Mononuclear cell (primary cell): Measurements from ENCODE around the gene TRAPPC1. TPM values are rescaled to one million over a fixed set of nuclear protein-coding genes. Genes with fewer than 3 reads are reported as not detected.
A peak's percentile ranks its signal among the peaks of the same experiment; 100 is the strongest.
"Not testable (repeated sequence)": the region's sequence is repeated elsewhere in the genome, so short reads cannot be mapped to it uniquely, and the experiment has no call there.

Experiments used
- H3K27me3 ChIP-seq: 2 replicates; pipeline ENCODE4 v1.6.0; 2011; ENCODE audit warnings: low read length, control low read depth; ENCODE audit not compliant: insufficient read depth
- H3K4me1 ChIP-seq: 2 replicates; pipeline ENCODE4 v1.5.1; 2011; ENCODE audit warnings: mild to moderate bottlenecking, low read length, control low read depth; ENCODE audit not compliant: insufficient read depth
- H3K4me3 ChIP-seq: 2 replicates; pipeline ENCODE4 v1.5.1; 2011; ENCODE audit warnings: mild to moderate bottlenecking, low read length, moderate library complexity
- H3K9me3 ChIP-seq: 2 replicates; pipeline ENCODE4 v1.5.1; 2011; ENCODE audit warnings: low read depth, mild to moderate bottlenecking, control low read depth, low read length
- total RNA-seq: library from RNA; depleted of rRNA; stranded (reverse); fragments of >200 nt; gene quantifications from one replicate; pipeline ENCODE4 v1.2.3, GENCODE V29; 2012

The TRAPPC1 gene
- total RNA-seq = 21.4 TPM

- peak within 1 kb of the TSS; percentile 67 for H3K4me3 ChIP-seq
- H3K27me3 ChIP-seq = no peaks in the 10 kb centered on the region
- H3K9me3 ChIP-seq = no peaks in the 10 kb centered on the region
- H3K4me1 ChIP-seq = peaks cover 29% of the 10 kb centered on the region
These were observed at the start of gene TRAPPC1, which contains the start of gene CNTROB for GRCh38 chr17:7931709-7932482. TSS of gene TRAPPC1 (minus strand) at chr17:7931946. CDS start at chr17:7931829, 117 bp downstream. TSS of gene CNTROB (plus strand) at chr17:7932206. CDS start at chr17:7933080, 874 bp downstream.

GRCh38 chr17:7977805-7978204, 46.1 kb upstream of the TRAPPC1 start:
- Histone ChIP-seq H3K4me1 (peaks cover 9% of the 10 kb centered on the region), H3K27me3 (no peaks in the 10 kb centered on the region), H3K9me3 (peaks cover 14% of the 10 kb centered on the region), H3K4me3 (no peak overlapping the region)

DNA sequence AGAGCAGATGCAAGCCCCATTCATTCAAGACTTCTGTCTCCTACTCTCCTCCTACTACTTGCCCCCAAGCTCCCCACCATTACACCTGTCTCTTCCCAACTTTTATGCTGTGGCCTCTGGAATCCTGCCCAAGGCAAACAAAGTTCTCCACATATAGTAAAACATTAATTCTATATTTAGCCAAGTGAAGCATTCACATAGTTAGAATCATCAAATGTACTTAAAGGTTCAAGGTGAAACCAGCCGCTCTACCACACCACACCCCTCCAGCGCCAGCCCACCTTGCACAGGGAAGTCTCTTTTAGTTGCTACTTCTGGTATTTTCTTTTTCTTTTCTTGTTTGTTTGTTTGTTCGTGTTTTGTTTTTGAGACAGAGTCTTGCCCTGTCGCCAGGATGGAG, 45.3 kb upstream of the TRAPPC1 start:
- H3K4me3 ChIP-seq = no peak overlapping the region
- peaks cover 3% of the 10 kb centered on the region for H3K4me1 ChIP-seq
- H3K9me3 ChIP-seq = peaks cover 14% of the 10 kb centered on the region
- no peaks in the 10 kb centered on the region for H3K27me3 ChIP-seq

- H3K27me3 ChIP-seq = no peaks in the 10 kb centered on the region
- peaks cover 14% of the 10 kb centered on the region for H3K9me3 ChIP-seq
- H3K4me3 ChIP-seq = no peak overlapping the region
- H3K4me1 ChIP-seq = peaks cover 5% of the 10 kb centered on the region
These were observed 42.9 kb upstream of the TRAPPC1 start for GRCh38 chr17:7974638-7975131.

DNA sequence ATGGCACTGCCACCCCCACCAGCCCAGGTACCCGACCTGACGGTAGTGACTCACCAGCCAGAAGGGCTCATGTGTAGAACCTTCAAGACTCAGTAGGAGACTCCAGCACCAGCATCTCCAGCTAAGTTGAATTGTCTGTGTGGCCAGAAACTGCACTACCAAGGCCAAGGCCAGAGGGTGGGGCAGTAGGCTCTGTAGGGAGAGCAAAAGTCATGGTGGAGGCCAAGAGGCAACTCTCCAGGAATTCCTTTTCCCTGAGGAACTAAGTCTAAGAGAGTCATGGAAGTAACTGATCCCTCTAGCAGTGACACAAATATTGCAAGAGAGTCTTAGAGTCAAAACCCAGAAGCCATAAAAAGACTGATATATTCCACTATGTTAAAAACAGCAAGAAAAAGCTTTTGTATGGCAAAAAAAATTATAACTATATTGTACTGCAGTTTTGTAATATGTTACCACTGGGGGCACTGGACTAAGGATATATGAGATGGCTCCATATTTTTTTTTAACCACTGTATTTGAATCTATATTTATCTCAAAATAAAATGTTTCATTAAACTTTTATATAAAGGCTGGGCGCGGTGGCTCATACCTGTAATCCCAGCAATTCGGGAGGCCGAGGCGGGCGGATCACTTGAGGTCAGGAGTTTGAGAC, 40.5 kb upstream of the TRAPPC1 start:
- H3K9me3 ChIP-seq = peaks cover 14% of the 10 kb centered on the region
- no peak overlapping the region for H3K4me3 ChIP-seq
- H3K4me1 ChIP-seq = peaks cover 22% of the 10 kb centered on the region
- H3K27me3 ChIP-seq = no peaks in the 10 kb centered on the region

DNA sequence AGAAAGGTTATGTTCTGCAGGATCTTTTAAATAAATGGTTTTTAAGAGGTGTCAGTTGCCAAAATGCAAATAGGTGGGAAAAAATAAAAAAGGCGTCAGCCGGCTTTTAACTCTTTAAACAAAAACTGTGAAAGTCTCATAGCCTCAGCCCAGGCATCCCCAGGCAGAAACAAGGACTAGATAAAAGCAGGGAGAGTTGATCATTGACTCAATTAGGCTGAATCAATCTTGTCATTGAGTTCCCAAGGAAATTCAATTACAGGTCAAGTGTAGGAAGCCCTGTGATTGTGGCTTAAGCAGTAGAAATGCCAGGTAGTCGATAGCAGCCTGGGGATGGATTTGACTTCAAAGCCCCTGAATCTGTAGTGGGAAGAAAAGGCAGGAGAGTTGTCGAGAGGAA, 39.9 kb upstream of the TRAPPC1 start:
- no peak overlapping the region for H3K4me3 ChIP-seq
- H3K9me3 ChIP-seq = peaks cover 14% of the 10 kb centered on the region
- H3K4me1 ChIP-seq = peaks cover 22% of the 10 kb centered on the region
- H3K27me3 ChIP-seq = no peaks in the 10 kb centered on the region

DNA sequence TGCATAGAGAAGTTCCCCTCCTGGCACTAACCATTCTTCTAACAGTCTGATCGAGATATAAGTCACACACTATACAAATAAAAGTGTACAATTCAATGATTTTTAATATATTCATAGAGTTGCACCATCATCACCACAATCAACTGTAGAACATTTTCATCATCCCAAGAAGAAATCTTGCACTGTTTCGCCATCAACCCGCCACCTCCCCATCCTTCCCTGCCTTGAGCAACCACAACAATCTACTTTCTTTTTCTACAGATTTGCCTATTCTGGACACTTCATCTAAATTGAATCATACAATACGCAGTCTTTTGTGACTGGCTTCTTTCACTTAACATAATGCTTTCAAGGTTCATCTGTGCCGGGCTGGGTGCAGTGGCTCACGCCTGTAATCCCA, 37.7 kb upstream of the TRAPPC1 start:
- Histone ChIP-seq H3K4me3 (no peak overlapping the region), H3K27me3 (no peaks in the 10 kb centered on the region), H3K4me1 (peaks cover 22% of the 10 kb centered on the region), H3K9me3 (peaks cover 3% of the 10 kb centered on the region)

- H3K4me1 ChIP-seq = peaks cover 22% of the 10 kb centered on the region
- H3K4me3 ChIP-seq = no peak overlapping the region
- H3K27me3 ChIP-seq = no peaks in the 10 kb centered on the region
- H3K9me3 ChIP-seq = no peaks in the 10 kb centered on the region
These were observed 36.0 kb upstream of the TRAPPC1 start for GRCh38 chr17:7967751-7968150.

DNA sequence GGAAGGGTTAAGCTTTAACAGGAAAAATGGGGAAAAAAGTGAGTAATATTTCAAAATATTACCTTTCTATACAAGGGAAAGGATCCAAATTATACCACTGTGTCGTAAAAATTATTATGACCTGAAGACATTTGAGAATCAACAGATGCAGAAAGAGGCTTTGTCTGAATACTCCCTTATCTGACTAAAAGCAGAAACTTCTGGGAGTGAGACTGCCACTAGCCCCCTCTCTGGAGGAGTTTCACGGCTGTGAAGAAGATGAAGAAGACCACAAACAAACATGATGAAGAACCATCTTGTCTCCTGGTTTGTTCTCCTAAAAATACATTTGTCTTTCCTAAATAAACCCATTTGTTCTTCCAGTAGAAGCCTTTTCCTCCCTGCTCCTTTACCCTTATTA, 29.7 kb upstream of the TRAPPC1 start:
- no peak overlapping the region for H3K4me3 ChIP-seq
- H3K9me3 ChIP-seq = no peaks in the 10 kb centered on the region
- H3K27me3 ChIP-seq = no peaks in the 10 kb centered on the region
- H3K4me1 ChIP-seq = peaks cover 5% of the 10 kb centered on the region

DNA sequence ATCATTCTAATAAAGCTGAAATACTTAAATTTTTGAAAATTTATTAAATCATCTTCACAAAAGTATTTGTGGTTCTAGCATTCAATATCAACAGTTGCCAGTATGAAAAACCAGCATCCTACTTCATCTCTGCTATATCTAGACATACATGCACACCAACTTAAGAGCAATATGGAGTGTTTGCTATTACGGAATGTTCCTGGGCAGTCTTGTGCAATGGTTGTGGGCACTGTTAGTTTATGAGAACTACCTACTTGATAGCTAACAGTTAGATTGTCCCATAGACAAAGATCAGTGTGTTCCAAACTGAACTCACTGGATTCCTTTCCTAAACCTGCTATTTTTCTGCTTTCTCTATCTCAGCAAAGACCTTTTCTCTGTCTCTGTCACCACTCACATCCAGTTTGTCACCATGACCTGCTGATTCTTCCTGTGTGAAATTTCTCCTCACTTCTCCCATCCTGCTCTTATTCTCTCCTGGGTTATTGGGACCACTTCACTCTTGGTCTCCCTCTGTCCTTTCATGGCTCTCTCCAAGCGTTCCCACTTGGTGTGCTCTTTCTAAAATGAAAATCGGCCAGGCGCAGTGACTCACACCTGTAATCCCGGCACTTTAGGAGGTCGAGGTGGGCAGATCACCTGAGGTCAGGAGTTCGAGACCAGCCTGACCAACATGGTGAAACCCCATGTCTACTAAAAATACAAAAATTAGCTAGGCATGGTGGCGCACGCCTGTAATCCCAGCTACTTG, 27.9 kb upstream of the TRAPPC1 start:
- Histone ChIP-seq H3K9me3 (no peaks in the 10 kb centered on the region), H3K27me3 (no peaks in the 10 kb centered on the region), H3K4me3 (no peak overlapping the region), H3K4me1 (peaks cover 5% of the 10 kb centered on the region)

DNA sequence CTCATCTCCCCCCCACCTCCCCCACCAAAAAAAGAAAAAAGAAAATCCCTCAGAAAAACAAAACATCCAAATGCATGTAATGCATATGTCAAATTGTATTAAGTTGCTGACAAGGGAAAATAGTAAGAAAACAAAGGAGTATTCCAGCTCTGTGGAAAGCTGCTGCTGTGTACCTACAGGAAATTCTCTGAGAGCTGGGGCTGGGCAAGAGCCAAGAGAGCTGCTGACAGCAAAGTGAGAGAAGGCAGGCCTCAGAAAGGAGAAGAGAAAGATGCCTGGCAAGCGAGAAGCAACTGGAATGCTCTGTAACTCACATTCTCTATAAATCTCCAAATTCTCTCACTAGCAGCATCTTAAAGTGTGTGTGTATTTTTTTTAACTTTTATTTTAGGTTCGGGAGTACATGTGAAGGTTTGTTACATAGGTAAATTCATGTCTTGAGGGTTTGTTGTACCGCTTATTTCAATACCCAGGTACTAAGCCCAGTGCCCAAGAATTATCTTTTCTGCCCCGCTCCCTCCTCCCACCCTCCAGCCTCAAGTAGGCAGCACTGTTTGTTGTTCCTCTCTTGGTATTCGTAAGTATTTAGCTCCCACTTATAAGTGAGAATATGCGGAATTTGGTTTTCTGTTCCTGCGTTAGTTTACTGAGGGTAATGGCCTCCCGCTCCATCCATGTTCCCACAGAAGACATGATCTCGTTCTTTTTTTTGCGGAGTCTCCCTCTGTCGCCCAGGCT, 24.7 kb upstream of the TRAPPC1 start:
- H3K9me3 ChIP-seq = no peaks in the 10 kb centered on the region
- H3K27me3 ChIP-seq = no peaks in the 10 kb centered on the region
- H3K4me1 ChIP-seq = peaks cover 5% of the 10 kb centered on the region
- no peak overlapping the region for H3K4me3 ChIP-seq

- Histone ChIP-seq H3K4me1 (peaks cover 5% of the 10 kb centered on the region), H3K27me3 (no peaks in the 10 kb centered on the region), H3K9me3 (no peaks in the 10 kb centered on the region), H3K4me3 (no peak overlapping the region)
These were observed 23.9 kb upstream of the TRAPPC1 start for GRCh38 chr17:7955414-7956227.

DNA sequence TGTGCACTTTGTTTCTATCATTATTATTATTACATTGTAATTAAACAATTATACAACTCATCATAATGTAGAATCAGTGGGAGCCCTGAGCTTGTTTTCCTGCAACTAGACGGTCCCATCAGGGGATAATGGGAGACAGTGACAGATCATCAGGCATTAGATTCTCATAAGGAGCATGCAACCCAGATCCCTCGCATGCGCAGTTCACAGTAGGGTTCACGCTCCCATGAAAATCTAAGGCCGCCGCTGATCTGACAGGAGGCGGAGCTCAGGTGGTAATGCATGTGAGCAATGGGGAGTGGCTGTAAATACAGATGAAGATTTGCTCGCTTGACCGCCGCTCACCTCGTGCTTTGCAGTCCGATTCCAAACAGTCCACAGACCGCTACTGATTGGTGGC, 21.5 kb upstream of the TRAPPC1 start:
- H3K4me1 ChIP-seq, H3K27me3 ChIP-seq, H3K9me3 ChIP-seq, H3K4me3 ChIP-seq: not testable (repeated sequence)
